ENCODE data around the gene FBXW7.
A peak's percentile ranks its signal among the peaks of the same experiment; 100 is the strongest.
"Not testable (repeated sequence)": the region's sequence is repeated elsewhere in the genome, so short reads cannot be mapped to it uniquely, and the experiment has no call there.

The FBXW7 gene

GRCh38 chr4:152545088-152545487 is 9.2 kb upstream of the FBXW7 start:
- no peak for DNase-seq (ENCODE audit: low read depth in 2 of 2)

GRCh38 chr4:152544533-152544932 is 8.6 kb upstream of the FBXW7 start:
- DNase-seq (ENCODE audit: low read depth in 2 of 2), result not testable (repeated sequence)

- no peak for DNase-seq (ENCODE audit: low read depth in 2 of 2)
These were observed 5.0 kb upstream of the FBXW7 start for GRCh38 chr4:152540941-152541340.

- no peak for DNase-seq (ENCODE audit: low read depth in 2 of 2)
These were observed 4.4 kb upstream of the FBXW7 start for GRCh38 chr4:152540293-152540674.

- no peak for DNase-seq (ENCODE audit: low read depth in 2 of 2)
These were observed 3.8 kb upstream of the FBXW7 start for GRCh38 chr4:152539556-152540292.

- no peak for DNase-seq (ENCODE audit: low read depth in 2 of 2)
These were observed 2.0 kb upstream of the FBXW7 start for GRCh38 chr4:152537881-152538280.

GRCh38 chr4:152536545-152537182 is 772 bp upstream of the FBXW7 start:
- peak in 1 of 2 donors; percentile 48 for DNase-seq (ENCODE audit: low read depth in 2 of 2)

- DNase-seq (ENCODE audit: low read depth in 2 of 2), result peak in 1 of 2 donors; percentile 6
These were observed 461 bp downstream of the FBXW7 start for GRCh38 chr4:152535360-152535902.

- DNase-seq (ENCODE audit: low read depth in 2 of 2), result peak in 1 of 2 donors; percentile 20
These were observed 1.1 kb downstream of the FBXW7 start for GRCh38 chr4:152534541-152535359.

GRCh38 chr4:152531479-152531878 is 4.4 kb downstream of the FBXW7 start:
- no peak for DNase-seq (ENCODE audit: low read depth in 2 of 2)

GRCh38 chr4:152530600-152530999 is 5.3 kb downstream of the FBXW7 start:
- no peak for DNase-seq (ENCODE audit: low read depth in 2 of 2)

GRCh38 chr4:152529880-152530279 is 6.0 kb downstream of the FBXW7 start:
- no peak for DNase-seq (ENCODE audit: low read depth in 2 of 2)

- no peak for DNase-seq (ENCODE audit: low read depth in 2 of 2)
These were observed 7.8 kb downstream of the FBXW7 start for GRCh38 chr4:152528060-152528459.

GRCh38 chr4:152525878-152526277 is 10.0 kb downstream of the FBXW7 start:
- DNase-seq (ENCODE audit: low read depth in 2 of 2), result no peak

- no peak for DNase-seq (ENCODE audit: low read depth in 2 of 2)
These were observed 11.5 kb downstream of the FBXW7 start for GRCh38 chr4:152524427-152524826.

GRCh38 chr4:152523731-152524130 is 12.2 kb downstream of the FBXW7 start:
- DNase-seq (ENCODE audit: low read depth in 2 of 2), result no peak

- DNase-seq (ENCODE audit: low read depth in 2 of 2), result no peak
These were observed 13.1 kb downstream of the FBXW7 start for GRCh38 chr4:152522754-152523153.

GRCh38 chr4:152522245-152522644 is 13.6 kb downstream of the FBXW7 start:
- DNase-seq (ENCODE audit: low read depth in 2 of 2), result no peak

GRCh38 chr4:152516156-152516555 is 19.7 kb downstream of the FBXW7 start:
- DNase-seq (ENCODE audit: low read depth in 2 of 2), result no peak

GRCh38 chr4:152515678-152516077 is 20.2 kb downstream of the FBXW7 start:
- DNase-seq (ENCODE audit: low read depth in 2 of 2), result no peak

- DNase-seq (ENCODE audit: low read depth in 2 of 2), result no peak
These were observed 21.5 kb downstream of the FBXW7 start for GRCh38 chr4:152514356-152514755.

- DNase-seq (ENCODE audit: low read depth in 2 of 2), result no peak
These were observed 22.8 kb downstream of the FBXW7 start for GRCh38 chr4:152513078-152513477.

Data from stimulated activated CD8-positive, alpha-beta memory T cell treated with anti-CD3 and anti-CD28 coated beads, Interleukin-15, amount 100 ng/mL, for 4 hours (primary cell).